Activated CD8-positive, alpha-beta memory T cell treated with anti-CD3 and anti-CD28 coated beads, Interleukin-2, amount 50 U/mL, for 24 hours (primary cell): ENCODE data around the gene VEGFB.

Experiments
- DNase-seq: peaks from one replicate; pipeline ENCODE4 v3.0.0-alpha.2; 2020; ENCODE audit errors: extremely low read depth

VEGFB gene

DNA sequence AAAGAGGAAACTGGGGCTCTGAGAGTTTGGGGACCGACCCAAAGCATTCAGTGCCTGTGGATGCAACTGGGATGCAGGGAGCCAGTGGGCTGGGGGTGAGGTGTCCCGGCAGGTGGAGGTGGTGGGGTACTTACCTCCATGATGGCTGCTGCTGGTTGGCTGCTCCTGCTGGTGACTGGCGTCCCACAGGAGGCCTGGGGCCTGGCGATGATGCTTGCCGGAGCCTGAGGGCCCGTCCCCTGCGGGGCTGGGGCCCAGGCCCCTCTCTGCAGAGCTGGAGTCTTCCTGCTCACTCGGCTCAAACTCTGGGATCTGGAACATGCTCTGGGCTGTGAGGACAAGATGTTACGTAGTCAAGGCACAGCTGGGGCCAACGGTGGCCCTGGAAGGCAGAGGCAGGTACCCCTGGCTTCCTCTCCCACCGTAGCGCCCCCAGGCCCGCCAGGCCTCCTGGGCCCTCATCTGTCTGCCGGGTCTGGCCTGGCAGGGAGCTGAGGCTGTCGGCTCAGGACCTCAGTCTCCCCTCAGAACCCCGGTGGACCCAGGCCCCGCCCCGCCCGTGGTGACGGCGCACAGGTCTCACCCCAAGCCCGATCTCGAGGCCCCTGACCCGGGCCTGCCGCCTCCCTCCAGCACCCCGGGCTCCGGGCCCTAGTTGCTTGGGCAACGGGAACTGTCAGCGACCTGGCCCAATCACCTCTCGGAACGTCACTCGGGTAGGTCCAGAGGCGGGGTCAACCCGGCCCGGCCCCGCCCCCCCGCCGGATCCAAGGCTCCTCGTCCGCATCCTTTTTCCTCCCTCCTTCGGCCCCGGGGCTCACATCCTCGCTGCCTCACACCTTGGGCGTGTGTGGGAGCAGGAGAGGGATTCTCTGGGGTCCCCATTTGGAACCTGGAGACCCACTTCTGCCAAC, 49.9 kb downstream of the VEGFB start, which contains the start of gene BAD:
Gene BAD, minus strand, starts transcription at position 618 of the 914 bp plus-strand sequence. Its CDS starts 297 bp downstream, at position 321.
- peak; percentile 78 for DNase-seq

GRCh38 chr11:64284962-64285884, 50.8 kb downstream of the VEGFB start, which contains the start of gene GPR137:
GPR137 (plus strand) TSS chr11:64285848; CDS start chr11:64286525, 677 bp downstream.
- no peak for DNase-seq

- DNase-seq: no peak
These were observed 51.8 kb downstream of the VEGFB start for GRCh38 chr11:64285885-64286800.

GRCh38 chr11:64286801-64287159, 52.4 kb downstream of the VEGFB start:
- no peak for DNase-seq

- no peak for DNase-seq
These were observed 53.4 kb downstream of the VEGFB start for GRCh38 chr11:64287676-64288352.

- no peak for DNase-seq
These were observed 54.0 kb downstream of the VEGFB start for GRCh38 chr11:64288353-64288750.
